HEK293 (cell line): ENCODE data around the gene SLC4A11.

Source experiments
- CTCF ChIA-PET: fragments of 350-600 bp; formaldehyde crosslinking; extraction: SDS; loops from one replicate; lab custom pipeline; 2021; ENCODE audit warnings: antibody characterized with exemption; lab: Yijun Ruan, JAX
- POLR2A ChIA-PET: fragments of 300-600 bp; formaldehyde crosslinking; extraction: SDS; loops from one replicate; lab custom pipeline; 2020; ENCODE audit warnings: antibody characterized with exemption, inconsistent platforms; lab: Yijun Ruan, JAX
- H3K27ac ChIP-seq: fragments of 200-500 bp; sonication (Bioruptor generic); 2 replicates; pipeline ENCODE4 v1.5.1; 2014; ENCODE audit warnings: low read depth, low read length, control low read depth, inconsistent platforms; ENCODE audit errors: extremely low read depth
- H3K36me3 ChIP-seq, 2 experiments: fragments of 200-500 bp in 1 of 2; sonication (Bioruptor generic) in 1 of 2; 1 replicate in 1 of 2; 2 replicates in 1 of 2; pipeline ENCODE4 v1.5.1; 2014 to 2017; ENCODE audit warnings: inconsistent platforms in 2 of 2, low read length in 2 of 2; ENCODE audit not compliant: control insufficient read depth in 2 of 2, insufficient read depth in 1 of 2
- H3K4me1 ChIP-seq: fragments of 200-500 bp; sonication (Bioruptor generic); 2 replicates; pipeline ENCODE4 v1.5.1; 2014; ENCODE audit warnings: mild to moderate bottlenecking, low read length, inconsistent platforms; ENCODE audit not compliant: control insufficient read depth, insufficient read depth
- H3K4me3 ChIP-seq: 2 replicates; pipeline ENCODE4 v1.5.1; 2011; ENCODE audit warnings: low read depth, mild to moderate bottlenecking, control low read depth, low read length, moderate library complexity
- H3K9me3 ChIP-seq: fragments of 200-500 bp; sonication (Bioruptor generic); 2 replicates; pipeline ENCODE4 v1.5.1; 2014; ENCODE audit warnings: low read depth, low read length, inconsistent platforms; ENCODE audit not compliant: control insufficient read depth, insufficient read depth
- AEBP2 ChIP-seq: fragments of 450-650 bp; formaldehyde crosslinking; IDR thresholded peaks from 2 replicates; pipeline ENCODE4 v1.5.1; 2016; ENCODE audit warnings: missing biosample characterization, missing genetic modification characterization, borderline replicate concordance
- GLIS1 ChIP-seq: fragments of 450-650 bp; formaldehyde crosslinking; IDR thresholded peaks from 2 replicates; pipeline ENCODE4 v1.5.1; 2016; ENCODE audit warnings: missing biosample characterization, missing genetic modification characterization
- HOXD13 ChIP-seq: sonication (generic); formaldehyde crosslinking; IDR thresholded peaks from 2 replicates; pipeline ENCODE4 v1.8.0; 2022; ENCODE audit warnings: missing genetic modification reagents, borderline replicate concordance
- KLF1 ChIP-seq: fragments of 450-650 bp; formaldehyde crosslinking; IDR thresholded peaks from 2 replicates; pipeline ENCODE4 v1.5.1; 2016; ENCODE audit warnings: missing biosample characterization, missing genetic modification characterization
- KLF17 ChIP-seq: fragments of 450-650 bp; formaldehyde crosslinking; IDR thresholded peaks from 2 replicates; pipeline ENCODE4 v1.5.1; 2016; ENCODE audit warnings: missing biosample characterization, missing genetic modification characterization
- PRDM6 ChIP-seq: fragments of 450-650 bp; formaldehyde crosslinking; IDR thresholded peaks from 2 replicates; pipeline ENCODE4 v1.5.1; 2017; ENCODE audit warnings: missing biosample characterization, missing genetic modification characterization
- REPIN1 ChIP-seq: fragments of 450-650 bp; formaldehyde crosslinking; IDR thresholded peaks from 2 replicates; pipeline ENCODE4 v1.5.1; 2017; ENCODE audit warnings: missing biosample characterization, missing genetic modification characterization, low read depth
- SALL2 ChIP-seq: fragments of 450-650 bp; formaldehyde crosslinking; IDR thresholded peaks from 2 replicates; pipeline ENCODE4 v1.5.0; 2017; ENCODE audit warnings: missing biosample characterization, mild to moderate bottlenecking, missing genetic modification characterization, borderline replicate concordance
- WT1 ChIP-seq: fragments of 450-650 bp; formaldehyde crosslinking; IDR thresholded peaks from 2 replicates; pipeline ENCODE4 v1.5.1; 2016; ENCODE audit warnings: missing biosample characterization, missing genetic modification characterization
- YY1 ChIP-seq: fragments of 450-650 bp; formaldehyde crosslinking; IDR thresholded peaks from 2 replicates; pipeline ENCODE4 v1.5.1; 2018; ENCODE audit warnings: missing biosample characterization, missing genetic modification characterization
- ZBTB11 ChIP-seq: fragments of 450-650 bp; formaldehyde crosslinking; conservative IDR thresholded peaks from 2 replicates; pipeline ENCODE4 v1.5.1; 2016; ENCODE audit warnings: low read depth, missing biosample characterization, missing genetic modification characterization
- ZFP37 ChIP-seq: fragments of 450-650 bp; formaldehyde crosslinking; IDR thresholded peaks from 2 replicates; pipeline ENCODE4 v1.5.1; 2016; ENCODE audit warnings: missing biosample characterization, missing genetic modification characterization
- ZNF121 ChIP-seq: fragments of 450-650 bp; formaldehyde crosslinking; IDR thresholded peaks from 2 replicates; pipeline ENCODE4 v1.5.1; 2016; ENCODE audit warnings: missing biosample characterization, missing genetic modification characterization
- ZNF341 ChIP-seq: fragments of 450-650 bp; formaldehyde crosslinking; IDR thresholded peaks from 2 replicates; pipeline ENCODE4; 2016; ENCODE audit warnings: low read depth, missing biosample characterization, missing genetic modification characterization
- ZNF510 ChIP-seq: fragments of 450-650 bp; formaldehyde crosslinking; IDR thresholded peaks from 2 replicates; pipeline ENCODE4 v1.5.1; 2018; ENCODE audit warnings: mild to moderate bottlenecking, missing genetic modification characterization, missing biosample characterization; ENCODE audit not compliant: insufficient replicate concordance
- ZNF521 ChIP-seq: fragments of 450-650 bp; formaldehyde crosslinking; IDR thresholded peaks from 2 replicates; pipeline ENCODE4 v1.5.1; 2017; ENCODE audit warnings: missing biosample characterization, mild to moderate bottlenecking, missing genetic modification characterization
- ZNF600 ChIP-seq: fragments of 450-650 bp; formaldehyde crosslinking; IDR thresholded peaks from 2 replicates; pipeline ENCODE4 v1.5.1; 2016; ENCODE audit warnings: missing biosample characterization, missing genetic modification characterization
- ZNF610 ChIP-seq: fragments of 450-650 bp; formaldehyde crosslinking; IDR thresholded peaks from 2 replicates; pipeline ENCODE4 v1.5.1; 2016; ENCODE audit warnings: missing biosample characterization, missing genetic modification characterization, borderline replicate concordance
- ZNF654 ChIP-seq: fragments of 450-650 bp; formaldehyde crosslinking; IDR thresholded peaks from 2 replicates; pipeline ENCODE4 v1.5.1; 2016; ENCODE audit warnings: low read depth, missing biosample characterization, missing genetic modification characterization
- ZNF747 ChIP-seq: fragments of 450-650 bp; formaldehyde crosslinking; IDR thresholded peaks from 2 replicates; pipeline ENCODE4 v1.5.1; 2016; ENCODE audit warnings: missing biosample characterization, missing genetic modification characterization
- ZNF830 ChIP-seq: fragments of 450-650 bp; IDR thresholded peaks from 2 replicates; pipeline ENCODE4 v1.5.0; 2018; ENCODE audit warnings: missing biosample characterization, missing genetic modification characterization, low read depth, mild to moderate bottlenecking, moderate library complexity
- ZXDB ChIP-seq: fragments of 450-650 bp; formaldehyde crosslinking; IDR thresholded peaks from 2 replicates; pipeline ENCODE4 v1.5.1; 2016; ENCODE audit warnings: missing biosample characterization, missing genetic modification characterization

Gene SLC4A11

GRCh38 chr20:3243718-3244358 lies 4.8 kb upstream of the SLC4A11 start:
- Histone ChIP-seq H3K27ac (no peak overlapping the region), H3K36me3 (no peaks in the 10 kb centered on the region), H3K9me3 (no peaks in the 10 kb centered on the region), H3K4me1 (0 out of 2 replicates have a peak, but pooled peaks cover 2% of the 10 kb centered on the region), H3K4me3 (no peak overlapping the region)
- peak; percentile 68 for TF ChIP-seq ZNF341 (tag by site-specific recombination)
- no peak for TF ChIP-seq GLIS1 (tag by site-specific recombination)
- POLR2A ChIA-PET: no interaction called here
- CTCF ChIA-PET: interaction anchor here (2.3 kb wide), 1 partner anchor 25 kb away, joined by 8 read pairs; no protein-coding TSS in a partner anchor

- Histone ChIP-seq H3K27ac (no peak overlapping the region), H3K36me3 (no peaks in the 10 kb centered on the region), H3K4me1 (0 out of 2 replicates have a peak, but pooled peaks cover 2% of the 10 kb centered on the region), H3K4me3 (no peak overlapping the region), H3K9me3 (no peaks in the 10 kb centered on the region)
- ChIA-PET POLR2A (interaction anchor here (0.5 to 1.4 kb wide), 5 partner anchors 8 to 196 kb away, joined by 3 to 7 read pairs (median 3); no protein-coding TSS in a partner anchor), CTCF (interaction anchor here (0.6 to 2.0 kb wide), 2 partner anchors 23 to 469 kb away, joined by 4 to 5 read pairs; no protein-coding TSS in a partner anchor)
- TF ChIP-seq ZNF600 (tag by site-specific recombination) (0 out of 2 replicates have a peak, but pooled peaks have one; percentile 6), WT1 (tag by site-specific recombination) (peak; percentile 46; the same call in 1 of the 2 replicates), KLF17 (0 out of 2 replicates have a peak, but pooled peaks have one; percentile 20), ZNF510 (no peak), ZNF610 (no peak), KLF1 (tag by site-specific recombination) (peak; percentile 88)
These were observed 3.2 kb upstream of the SLC4A11 start for GRCh38 chr20:3242172-3242692.

- no peak overlapping the region for H3K27ac ChIP-seq
- POLR2A ChIA-PET: interaction anchor here (1.4 to 1.7 kb wide), 2 partner anchors 12 to 16 kb away, joined by 3 to 8 read pairs; no protein-coding TSS in a partner anchor
- 0 out of 2 replicates have a peak, but pooled peaks cover 2% of the 10 kb centered on the region for H3K4me1 ChIP-seq
- no peaks in the 10 kb centered on the region for H3K36me3 ChIP-seq
- H3K9me3 ChIP-seq: no peaks in the 10 kb centered on the region
- CTCF ChIA-PET: interaction anchor here (0.9 to 2.6 kb wide), 3 partner anchors 9 to 188 kb away, joined by 3 to 22 read pairs (median 9); no protein-coding TSS in a partner anchor
- no peak overlapping the region for H3K4me3 ChIP-seq
- TF ChIP-seq YY1: no peak
- no peak for TF ChIP-seq ZNF747 (tag by site-specific recombination)
- no peak for TF ChIP-seq SALL2
- no peak for TF ChIP-seq PRDM6 (tag by site-specific recombination)
- TF ChIP-seq REPIN1 (tag by site-specific recombination): no peak
- no peak for TF ChIP-seq AEBP2 (tag by site-specific recombination)
- TF ChIP-seq ZNF521 (tag by site-specific recombination): no peak
- TF ChIP-seq ZNF121 (tag by site-specific recombination): no peak
- no peak for TF ChIP-seq ZNF654
- no peak for TF ChIP-seq HOXD13 (CRISPR knock-in tag)
- no peak for TF ChIP-seq ZFP37 (tag by site-specific recombination)
- TF ChIP-seq ZBTB11: no peak
- TF ChIP-seq ZXDB: no peak
- TF ChIP-seq ZNF830: no peak
These were observed 1.9 kb upstream of the SLC4A11 start for GRCh38 chr20:3240776-3241363.
